T-helper 1 cell treated with Interleukin-12 subunit alpha and Interleukin-12 subunit beta and Interleukin-4 antibody, amounts not matched to agents 30 μg/mL and 1 μg/mL, for 36 hours (primary cell): ENCODE data around the gene CABP7.

Source experiments
- H3K27ac Mint-ChIP-seq: one replicate; pipeline ENCODE4 v1.8.0; 2021; ENCODE audit warnings: mild to moderate bottlenecking, mixed read lengths
- H3K27me3 Mint-ChIP-seq: one replicate; pipeline ENCODE4 v1.8.0; 2021; ENCODE audit warnings: low read depth, mixed read lengths
- H3K36me3 Mint-ChIP-seq: one replicate; pipeline ENCODE4 v1.8.0; 2021; ENCODE audit warnings: low read depth, mixed read lengths
- H3K4me1 Mint-ChIP-seq: one replicate; pipeline ENCODE4 v1.8.0; 2021; ENCODE audit warnings: low read depth, mixed read lengths
- H3K4me3 Mint-ChIP-seq: one replicate; pipeline ENCODE4 v1.8.0; 2021; ENCODE audit warnings: mild to moderate bottlenecking, moderate library complexity, mixed read lengths
- H3K9me3 Mint-ChIP-seq: one replicate; pipeline ENCODE4 v1.8.0; 2021; ENCODE audit warnings: mixed read lengths

CABP7 gene

DNA sequence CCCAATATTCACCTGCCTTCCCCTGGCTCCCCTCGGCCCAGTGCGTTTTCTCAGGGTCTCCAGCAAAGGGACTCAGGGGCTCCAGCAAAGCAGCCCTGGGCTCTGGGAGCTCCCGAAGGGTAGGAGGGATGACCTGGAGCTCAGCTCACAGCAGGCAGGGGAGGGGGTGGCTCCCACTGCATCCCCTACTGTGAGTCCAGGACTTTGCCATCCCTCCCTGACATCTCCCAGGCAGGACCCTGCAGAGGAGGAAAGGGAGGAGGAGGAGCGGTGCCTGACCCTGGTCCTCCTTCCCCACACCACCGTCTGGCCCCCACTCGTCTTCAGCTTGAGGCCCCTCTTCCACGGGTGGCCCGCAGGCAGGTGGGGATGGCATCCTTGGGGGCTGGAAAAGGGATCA is 5.0 kb downstream of the CABP7 start:
- Mint-ChIP-seq H3K4me1 (no peaks in the 10 kb centered on the region), H3K4me3 (no peak overlapping the region), H3K9me3 (no peaks in the 10 kb centered on the region), H3K27me3 (peaks cover 9% of the 10 kb centered on the region), H3K27ac (no peak overlapping the region), H3K36me3 (no peaks in the 10 kb centered on the region)

DNA sequence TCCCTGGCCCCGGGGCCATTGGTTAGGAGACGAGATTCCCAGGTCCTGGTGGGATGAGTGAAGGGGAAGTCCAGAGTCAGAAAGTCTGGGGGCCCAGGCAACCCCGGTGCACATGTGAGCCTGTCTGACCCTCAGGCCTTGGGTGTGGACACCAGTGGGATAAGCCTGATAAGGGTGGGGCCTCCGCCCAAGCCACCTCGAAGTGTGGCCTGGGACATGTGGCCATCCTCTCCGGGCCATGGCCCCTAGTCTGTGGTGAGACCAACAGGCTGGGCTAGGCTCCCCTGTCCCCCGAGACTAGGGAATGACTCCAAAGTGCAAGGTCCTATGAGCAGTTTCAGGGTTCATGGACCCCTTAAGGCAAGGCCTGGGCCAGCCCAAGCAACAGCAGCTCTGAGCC is 6.3 kb downstream of the CABP7 start:
- Mint-ChIP-seq H3K36me3 (no peaks in the 10 kb centered on the region), H3K4me1 (no peaks in the 10 kb centered on the region), H3K27me3 (peaks cover 9% of the 10 kb centered on the region), H3K4me3 (no peak overlapping the region), H3K27ac (no peak overlapping the region), H3K9me3 (no peaks in the 10 kb centered on the region)

- Mint-ChIP-seq H3K36me3 (no peaks in the 10 kb centered on the region), H3K9me3 (no peaks in the 10 kb centered on the region), H3K27ac (no peak overlapping the region), H3K27me3 (peaks cover 4% of the 10 kb centered on the region), H3K4me1 (no peaks in the 10 kb centered on the region), H3K4me3 (no peak overlapping the region)
These were observed 6.8 kb downstream of the CABP7 start for GRCh38 chr22:29726512-29727130.

DNA sequence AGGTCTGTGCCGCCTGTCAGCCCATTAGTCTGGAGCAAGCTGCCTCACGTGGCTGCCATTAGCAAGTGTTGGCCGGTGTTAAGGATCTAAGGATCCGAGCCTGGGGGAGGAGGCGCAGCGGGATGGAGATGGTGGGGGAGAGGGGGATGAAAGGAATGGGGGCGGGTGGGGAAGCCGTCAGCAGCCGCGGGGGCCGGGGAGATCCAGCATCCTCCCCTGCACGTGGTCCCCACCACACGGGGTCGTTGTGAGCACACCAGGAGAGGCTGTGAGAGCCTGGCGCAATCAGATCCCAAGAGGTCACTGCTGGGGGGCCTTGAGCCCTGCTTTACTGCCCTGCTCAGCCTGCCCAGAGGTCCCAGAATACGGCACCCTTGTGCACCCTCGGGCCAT is 7.3 kb downstream of the CABP7 start:
- no peaks in the 10 kb centered on the region for H3K27me3 Mint-ChIP-seq
- H3K9me3 Mint-ChIP-seq, result no peaks in the 10 kb centered on the region
- no peaks in the 10 kb centered on the region for H3K4me1 Mint-ChIP-seq
- H3K36me3 Mint-ChIP-seq, result no peaks in the 10 kb centered on the region
- H3K27ac Mint-ChIP-seq, result no peak overlapping the region
- no peak overlapping the region for H3K4me3 Mint-ChIP-seq

- Mint-ChIP-seq H3K4me3 (no peak overlapping the region), H3K4me1 (no peaks in the 10 kb centered on the region), H3K36me3 (no peaks in the 10 kb centered on the region), H3K27me3 (no peaks in the 10 kb centered on the region), H3K27ac (no peak overlapping the region), H3K9me3 (no peaks in the 10 kb centered on the region)
These were observed 9.4 kb downstream of the CABP7 start for GRCh38 chr22:29729161-29729560.

GRCh38 chr22:29731058-29731850 is 11.5 kb downstream of the CABP7 start:
- no peaks in the 10 kb centered on the region for H3K36me3 Mint-ChIP-seq
- no peaks in the 10 kb centered on the region for H3K27me3 Mint-ChIP-seq
- H3K4me1 Mint-ChIP-seq, result no peaks in the 10 kb centered on the region
- no peaks in the 10 kb centered on the region for H3K9me3 Mint-ChIP-seq
- no peak overlapping the region for H3K4me3 Mint-ChIP-seq
- no peak overlapping the region for H3K27ac Mint-ChIP-seq

- Mint-ChIP-seq H3K4me1 (no peaks in the 10 kb centered on the region), H3K36me3 (no peaks in the 10 kb centered on the region), H3K9me3 (no peaks in the 10 kb centered on the region), H3K27me3 (no peaks in the 10 kb centered on the region), H3K27ac (no peak overlapping the region), H3K4me3 (no peak overlapping the region)
These were observed 13.1 kb downstream of the CABP7 start for GRCh38 chr22:29732883-29733282.

DNA sequence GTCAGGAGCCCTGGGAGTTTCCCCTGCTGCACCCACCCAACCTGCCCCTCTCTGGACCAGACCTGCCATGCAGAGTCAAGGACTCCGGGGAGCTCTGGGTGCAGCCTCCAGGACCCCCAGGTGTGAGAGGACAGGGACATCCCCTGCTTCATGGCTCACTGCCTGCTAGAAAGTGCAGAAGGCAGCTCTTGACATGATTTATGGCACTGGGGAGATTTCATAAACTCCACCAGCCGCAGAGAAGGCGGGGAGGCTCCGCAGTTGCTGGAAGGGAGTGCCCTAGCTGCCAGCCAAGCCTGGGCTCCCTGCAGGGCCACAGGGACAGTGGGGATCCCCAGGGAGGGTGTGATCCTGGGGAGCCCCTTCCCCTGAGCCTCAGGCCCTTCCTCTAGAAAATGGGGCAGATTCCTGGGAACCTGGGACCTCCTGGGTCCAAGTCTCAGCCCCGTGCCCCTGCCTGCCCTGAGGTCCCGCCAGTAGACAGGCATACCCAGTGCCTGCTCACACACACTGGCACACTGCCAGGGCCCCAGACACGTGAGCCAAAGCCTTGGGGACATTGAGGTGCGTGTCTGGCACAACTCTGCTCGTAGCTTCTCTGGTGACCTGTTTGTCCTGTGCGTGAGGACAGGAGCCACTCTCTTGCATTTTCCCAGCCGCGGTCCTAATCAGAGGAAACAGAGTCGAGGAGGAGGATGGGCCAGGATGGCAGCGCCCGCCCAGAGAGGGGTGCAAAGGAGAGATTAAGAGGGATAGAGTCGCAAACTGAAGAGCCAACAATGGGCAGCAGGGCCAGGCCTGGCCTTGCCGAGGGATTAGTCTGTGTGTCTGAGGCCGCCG is 13.8 kb downstream of the CABP7 start:
- Mint-ChIP-seq H3K4me1 (no peaks in the 10 kb centered on the region), H3K27ac (no peak overlapping the region), H3K9me3 (no peaks in the 10 kb centered on the region), H3K27me3 (no peaks in the 10 kb centered on the region), H3K4me3 (no peak overlapping the region), H3K36me3 (no peaks in the 10 kb centered on the region)

- Mint-ChIP-seq H3K36me3 (no peaks in the 10 kb centered on the region), H3K4me3 (no peak overlapping the region), H3K27me3 (no peaks in the 10 kb centered on the region), H3K4me1 (no peaks in the 10 kb centered on the region), H3K9me3 (no peaks in the 10 kb centered on the region), H3K27ac (no peak overlapping the region)
These were observed 14.6 kb downstream of the CABP7 start for GRCh38 chr22:29734406-29734805.

- H3K36me3 Mint-ChIP-seq, result no peaks in the 10 kb centered on the region
- no peaks in the 10 kb centered on the region for H3K4me1 Mint-ChIP-seq
- H3K27me3 Mint-ChIP-seq, result no peaks in the 10 kb centered on the region
- no peaks in the 10 kb centered on the region for H3K9me3 Mint-ChIP-seq
- H3K27ac Mint-ChIP-seq, result no peak overlapping the region
- H3K4me3 Mint-ChIP-seq, result no peak overlapping the region
These were observed 15.0 kb downstream of the CABP7 start for GRCh38 chr22:29734838-29735237.

GRCh38 chr22:29735416-29735815 is 15.6 kb downstream of the CABP7 start:
- no peaks in the 10 kb centered on the region for H3K27me3 Mint-ChIP-seq
- no peaks in the 10 kb centered on the region for H3K4me1 Mint-ChIP-seq
- no peaks in the 10 kb centered on the region for H3K9me3 Mint-ChIP-seq
- H3K4me3 Mint-ChIP-seq, result no peak overlapping the region
- no peaks in the 10 kb centered on the region for H3K36me3 Mint-ChIP-seq
- no peak overlapping the region for H3K27ac Mint-ChIP-seq

DNA sequence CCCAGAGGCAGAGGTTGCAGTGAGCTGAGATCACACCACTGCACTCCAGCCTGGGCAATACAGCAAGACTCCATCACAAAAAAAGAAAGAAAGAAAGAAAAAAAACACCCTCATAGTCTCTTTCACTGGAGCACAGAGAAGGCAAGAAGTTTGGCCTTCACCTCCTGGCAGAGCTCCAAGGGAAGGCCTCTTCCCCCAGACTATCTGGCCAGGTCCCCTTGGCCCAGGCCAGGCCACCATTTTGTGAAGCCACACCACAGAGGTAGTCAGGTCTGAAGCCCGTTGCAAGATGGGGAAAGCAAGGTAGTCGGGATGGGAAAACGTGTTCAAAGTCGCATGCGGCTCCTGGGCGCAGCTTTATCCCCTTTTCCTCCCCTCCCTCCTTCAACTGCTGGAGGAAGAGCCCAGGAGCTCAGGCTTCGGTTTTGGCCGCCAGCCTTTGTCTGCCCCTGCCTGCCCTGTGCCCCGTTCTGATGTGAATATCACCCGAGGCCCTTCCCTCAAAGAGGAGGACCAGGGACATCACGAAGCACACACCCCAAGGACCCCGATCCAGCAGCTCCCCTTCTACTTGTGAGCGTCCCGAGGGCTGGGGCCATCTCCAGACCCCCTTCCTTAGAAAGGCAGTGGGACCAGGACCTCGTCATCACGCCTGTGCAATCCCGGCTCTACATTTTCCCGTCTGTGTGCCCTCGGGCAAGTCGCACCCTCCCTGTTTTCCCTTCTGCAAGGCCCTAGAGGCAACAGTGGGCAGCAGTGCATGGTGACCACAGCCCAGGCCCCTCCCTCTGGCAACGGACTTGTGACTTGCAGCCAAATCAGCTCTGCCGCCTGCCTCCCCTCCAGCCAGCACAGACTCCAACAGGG is 17.7 kb downstream of the CABP7 start:
- H3K27ac Mint-ChIP-seq, result no peak overlapping the region
- no peaks in the 10 kb centered on the region for H3K9me3 Mint-ChIP-seq
- H3K27me3 Mint-ChIP-seq, result no peaks in the 10 kb centered on the region
- no peaks in the 10 kb centered on the region for H3K36me3 Mint-ChIP-seq
- H3K4me3 Mint-ChIP-seq, result no peak overlapping the region
- H3K4me1 Mint-ChIP-seq, result peaks cover 2% of the 10 kb centered on the region

DNA sequence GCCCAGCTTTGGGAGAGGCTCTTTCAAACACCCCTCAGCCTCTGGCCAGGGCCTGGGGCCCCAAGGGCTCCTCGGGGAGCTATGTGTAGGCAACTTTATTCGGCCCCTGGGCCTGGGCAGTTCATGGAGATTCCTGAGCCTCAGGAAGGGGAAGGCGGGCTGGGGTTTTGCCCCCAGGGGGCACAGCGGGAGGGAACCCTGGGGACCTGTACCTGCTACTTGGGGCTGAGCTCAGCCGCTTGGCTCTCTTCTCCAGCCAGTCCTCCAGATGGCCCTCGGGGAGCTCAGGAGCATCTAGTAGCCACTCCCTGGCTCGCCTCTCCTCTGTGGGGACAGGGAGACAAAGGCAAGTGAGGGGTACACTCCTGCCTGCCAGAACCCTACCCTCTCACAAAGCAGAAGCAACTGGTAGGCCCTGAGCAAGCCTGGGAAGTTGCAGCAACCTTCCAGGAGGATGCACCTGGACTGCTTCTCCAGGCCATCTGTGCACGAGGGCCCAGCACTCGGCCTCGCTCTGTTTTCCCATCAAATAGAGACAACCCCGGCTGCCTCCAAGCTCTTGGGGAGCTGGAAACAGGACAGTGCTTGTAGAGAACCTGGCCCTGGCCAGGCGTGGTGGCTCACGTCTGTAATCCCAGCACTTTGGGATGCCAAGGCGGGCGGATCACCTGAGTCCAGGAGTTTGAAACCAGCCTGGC is 18.5 kb downstream of the CABP7 start:
- Mint-ChIP-seq H3K9me3 (no peaks in the 10 kb centered on the region), H3K27ac (no peak overlapping the region), H3K4me3 (no peak overlapping the region), H3K36me3 (no peaks in the 10 kb centered on the region), H3K4me1 (peaks cover 3% of the 10 kb centered on the region), H3K27me3 (no peaks in the 10 kb centered on the region)
